ENCODE results near the gene ACOX1. TPM values are rescaled to one million over a fixed set of nuclear protein-coding genes. Genes with fewer than 3 reads are reported as not detected.

ACOX1 gene
- total and polyA plus RNA-seq, 2 donors, result 15.9 to 23.5 TPM

- Histone ChIP-seq H3K36me3 (ENCODE audit: control insufficient read depth in 2 of 2, insufficient read depth in 2 of 2, low read length in 1 of 2) (no peaks in the 10 kb centered on the region), H3K27me3 (ENCODE audit: control insufficient read depth in 2 of 2, insufficient read depth in 1 of 2, low read length in 1 of 2) (no peaks in the 10 kb centered on the region), H3K9me3 (ENCODE audit: control insufficient read depth in 2 of 2, insufficient read depth in 1 of 2, low read length in 1 of 2) (no peaks in the 10 kb centered on the region), H3K4me3 (ENCODE audit: low read length in 2 of 2) (no peak overlapping the region), H3K27ac (ENCODE audit: low read depth in 1 of 2, low read length in 1 of 2) (no peak overlapping the region), H3K4me1 (ENCODE audit: control insufficient read depth in 2 of 2, insufficient read depth in 2 of 2, low read length in 2 of 2) (peaks cover 0 to 9% of the 10 kb centered on the region in 2 donors)
- WGBS, result 95% methylated on average over 24 of the region's 24 CpGs
- DNase-seq (ENCODE audit: low read depth in 6 of 9, low spot score in 9 of 9), result no peak
Observed at GRCh38 chr17:76022285-76022684, 43.3 kb upstream of the ACOX1 start.

GRCh38 chr17:76019833-76020467 lies 41.0 kb upstream of the ACOX1 start:
- DNase-seq (ENCODE audit: low read depth in 6 of 9, low spot score in 9 of 9), result no peak
- no peaks in the 10 kb centered on the region for H3K36me3 ChIP-seq (ENCODE audit: control insufficient read depth in 2 of 2, insufficient read depth in 2 of 2, low read length in 1 of 2)
- H3K27me3 ChIP-seq (ENCODE audit: control insufficient read depth in 2 of 2, insufficient read depth in 1 of 2, low read length in 1 of 2), result no peaks in the 10 kb centered on the region
- no peak overlapping the region for H3K27ac ChIP-seq (ENCODE audit: low read depth in 1 of 2, low read length in 1 of 2)
- 97% methylated on average over 6 of the region's 6 CpGs for WGBS
- no peak overlapping the region for H3K4me3 ChIP-seq (ENCODE audit: low read length in 2 of 2)
- peaks cover 0 to 8% of the 10 kb centered on the region in 2 donors for H3K4me1 ChIP-seq (ENCODE audit: control insufficient read depth in 2 of 2, insufficient read depth in 2 of 2, low read length in 2 of 2)
- no peaks in the 10 kb centered on the region for H3K9me3 ChIP-seq (ENCODE audit: control insufficient read depth in 2 of 2, insufficient read depth in 1 of 2, low read length in 1 of 2)

GRCh38 chr17:76018801-76019200 lies 39.8 kb upstream of the ACOX1 start:
- no peaks in the 10 kb centered on the region for H3K36me3 ChIP-seq (ENCODE audit: control insufficient read depth in 2 of 2, insufficient read depth in 2 of 2, low read length in 1 of 2)
- peaks cover 0 to 18% of the 10 kb centered on the region in 2 donors for H3K4me1 ChIP-seq (ENCODE audit: control insufficient read depth in 2 of 2, insufficient read depth in 2 of 2, low read length in 2 of 2)
- 97% methylated on average over 13 of the region's 13 CpGs for WGBS
- H3K4me3 ChIP-seq (ENCODE audit: low read length in 2 of 2), result no peak overlapping the region
- H3K9me3 ChIP-seq (ENCODE audit: control insufficient read depth in 2 of 2, insufficient read depth in 1 of 2, low read length in 1 of 2), result peaks cover 0 to 3% of the 10 kb centered on the region in 2 donors
- H3K27me3 ChIP-seq (ENCODE audit: control insufficient read depth in 2 of 2, insufficient read depth in 1 of 2, low read length in 1 of 2), result no peaks in the 10 kb centered on the region
- no peak overlapping the region for H3K27ac ChIP-seq (ENCODE audit: low read depth in 1 of 2, low read length in 1 of 2)
- DNase-seq (ENCODE audit: low read depth in 6 of 9, low spot score in 9 of 9), result no peak

GRCh38 chr17:76018340-76018680 lies 39.3 kb upstream of the ACOX1 start:
- no peak for DNase-seq (ENCODE audit: low read depth in 6 of 9, low spot score in 9 of 9)
- Histone ChIP-seq H3K27me3 (ENCODE audit: control insufficient read depth in 2 of 2, insufficient read depth in 1 of 2, low read length in 1 of 2) (no peaks in the 10 kb centered on the region), H3K4me1 (ENCODE audit: control insufficient read depth in 2 of 2, insufficient read depth in 2 of 2, low read length in 2 of 2) (peaks cover 0 to 18% of the 10 kb centered on the region in 2 donors), H3K27ac (ENCODE audit: low read depth in 1 of 2, low read length in 1 of 2) (no peak overlapping the region), H3K36me3 (ENCODE audit: control insufficient read depth in 2 of 2, insufficient read depth in 2 of 2, low read length in 1 of 2) (no peaks in the 10 kb centered on the region), H3K4me3 (ENCODE audit: low read length in 2 of 2) (no peak overlapping the region), H3K9me3 (ENCODE audit: control insufficient read depth in 2 of 2, insufficient read depth in 1 of 2, low read length in 1 of 2) (peaks cover 0 to 3% of the 10 kb centered on the region in 2 donors)
- WGBS, result 98% methylated on average over 11 of the region's 11 CpGs

GRCh38 chr17:76017481-76018339 lies 38.7 kb upstream of the ACOX1 start:
- Histone ChIP-seq H3K27me3 (ENCODE audit: control insufficient read depth in 2 of 2, insufficient read depth in 1 of 2, low read length in 1 of 2) (no peaks in the 10 kb centered on the region), H3K36me3 (ENCODE audit: control insufficient read depth in 2 of 2, insufficient read depth in 2 of 2, low read length in 1 of 2) (no peaks in the 10 kb centered on the region), H3K27ac (ENCODE audit: low read depth in 1 of 2, low read length in 1 of 2) (no peak overlapping the region), H3K4me1 (ENCODE audit: control insufficient read depth in 2 of 2, insufficient read depth in 2 of 2, low read length in 2 of 2) (peaks cover 0 to 18% of the 10 kb centered on the region in 2 donors), H3K4me3 (ENCODE audit: low read length in 2 of 2) (no peak overlapping the region), H3K9me3 (ENCODE audit: control insufficient read depth in 2 of 2, insufficient read depth in 1 of 2, low read length in 1 of 2) (peaks cover 0 to 3% of the 10 kb centered on the region in 2 donors)
- WGBS, result 98% methylated on average over 21 of the region's 21 CpGs
- DNase-seq (ENCODE audit: low read depth in 6 of 9, low spot score in 9 of 9), result no peak

GRCh38 chr17:76014925-76015261 lies 35.9 kb upstream of the ACOX1 start:
- no peak for DNase-seq (ENCODE audit: low read depth in 6 of 9, low spot score in 9 of 9)
- Histone ChIP-seq H3K4me1 (ENCODE audit: control insufficient read depth in 2 of 2, insufficient read depth in 2 of 2, low read length in 2 of 2) (peaks cover 0 to 14% of the 10 kb centered on the region in 2 donors), H3K9me3 (ENCODE audit: control insufficient read depth in 2 of 2, insufficient read depth in 1 of 2, low read length in 1 of 2) (peaks cover 0 to 3% of the 10 kb centered on the region in 2 donors), H3K27me3 (ENCODE audit: control insufficient read depth in 2 of 2, insufficient read depth in 1 of 2, low read length in 1 of 2) (no peaks in the 10 kb centered on the region), H3K4me3 (ENCODE audit: low read length in 2 of 2) (no peak overlapping the region), H3K27ac (ENCODE audit: low read depth in 1 of 2, low read length in 1 of 2) (no peak overlapping the region), H3K36me3 (ENCODE audit: control insufficient read depth in 2 of 2, insufficient read depth in 2 of 2, low read length in 1 of 2) (no peaks in the 10 kb centered on the region)
- 91% methylated on average over 26 of the region's 26 CpGs for WGBS

GRCh38 chr17:76014100-76014924 lies 35.3 kb upstream of the ACOX1 start:
- Histone ChIP-seq H3K27ac (ENCODE audit: low read depth in 1 of 2, low read length in 1 of 2) (no peak overlapping the region), H3K4me1 (ENCODE audit: control insufficient read depth in 2 of 2, insufficient read depth in 2 of 2, low read length in 2 of 2) (peaks cover 0 to 11% of the 10 kb centered on the region in 2 donors), H3K4me3 (ENCODE audit: low read length in 2 of 2) (no peak overlapping the region), H3K9me3 (ENCODE audit: control insufficient read depth in 2 of 2, insufficient read depth in 1 of 2, low read length in 1 of 2) (peaks cover 0 to 3% of the 10 kb centered on the region in 2 donors), H3K27me3 (ENCODE audit: control insufficient read depth in 2 of 2, insufficient read depth in 1 of 2, low read length in 1 of 2) (no peaks in the 10 kb centered on the region), H3K36me3 (ENCODE audit: control insufficient read depth in 2 of 2, insufficient read depth in 2 of 2, low read length in 1 of 2) (no peaks in the 10 kb centered on the region)
- DNase-seq (ENCODE audit: low read depth in 6 of 9, low spot score in 9 of 9), result peak; percentile 48 to 85 (median 68)
- WGBS, result 37% methylated on average over 19 of the region's 19 CpGs

GRCh38 chr17:76013377-76013932 lies 34.5 kb upstream of the ACOX1 start:
- H3K27me3 ChIP-seq (ENCODE audit: control insufficient read depth in 2 of 2, insufficient read depth in 1 of 2, low read length in 1 of 2), result no peaks in the 10 kb centered on the region
- DNase-seq (ENCODE audit: low read depth in 6 of 9, low spot score in 9 of 9), result no peak
- H3K4me3 ChIP-seq (ENCODE audit: low read length in 2 of 2), result no peak overlapping the region
- H3K4me1 ChIP-seq (ENCODE audit: control insufficient read depth in 2 of 2, insufficient read depth in 2 of 2, low read length in 2 of 2), result peaks cover 0 to 10% of the 10 kb centered on the region in 2 donors
- WGBS, result 92% methylated on average over 15 of the region's 15 CpGs
- H3K27ac ChIP-seq (ENCODE audit: low read depth in 1 of 2, low read length in 1 of 2), result no peak overlapping the region
- no peaks in the 10 kb centered on the region for H3K36me3 ChIP-seq (ENCODE audit: control insufficient read depth in 2 of 2, insufficient read depth in 2 of 2, low read length in 1 of 2)
- H3K9me3 ChIP-seq (ENCODE audit: control insufficient read depth in 2 of 2, insufficient read depth in 1 of 2, low read length in 1 of 2), result peaks cover 0 to 3% of the 10 kb centered on the region in 2 donors
